K562 (cell line): ENCODE data around the gene AMZ1. TPM values are rescaled to one million over a fixed set of nuclear protein-coding genes. Genes with fewer than 3 reads are reported as not detected.

Experiments used
- ATAC-seq: fragments of 200-7000 bp; cut with Tn5 transposase; 3 replicates; pipeline ENCODE4 v1.9.1; 2020; ENCODE audit warnings: moderate library complexity
- BruUV-seq: library from RNA; stranded (reverse); fragments of 400-500 nt; replicated peaks from 2 replicates; lab custom pipeline; 2021; lab: Mats Ljungman, UMichigan
- CTCF ChIA-PET: fragments of 300-600 bp; formaldehyde crosslinking; extraction: SDS; loops from one replicate; lab custom pipeline; 2021; ENCODE audit warnings: low intra/inter-chr PET ratio; lab: Yijun Ruan, JAX
- POLR2A ChIA-PET: fragments of 300-600, 350-650 bp; sonication (Branson Sonifier 250); formaldehyde crosslinking; extraction: SDS; loops from one replicate; lab custom pipeline; 2021; ENCODE audit warnings: antibody characterized with exemption, inconsistent platforms; lab: Yijun Ruan, JAX
- DNase-seq, 4 experiments: peaks; one replicate each; pipeline versions ENCODE4 v3.0.0 to v3.0.0-alpha.2; 2011 to 2018; ENCODE audit warnings: low spot score in 3 of 4, mixed read lengths in 3 of 4; ENCODE audit errors: extremely low read depth in 1 of 4
- FAIRE-seq: peaks from 2 replicates; lab custom pipeline; 2011; peaks lifted over from hg19 to GRCh38; lab: Jason Lieb, UNC
- H2AFZ ChIP-seq: 2 replicates; pipeline ENCODE4 v1.6.0; 2011; ENCODE audit warnings: low read depth, low read length, control low read depth, inconsistent platforms
- H3K27ac ChIP-seq: fragments of 200-600 bp; 3 replicates; pipeline ENCODE4 v1.8.0; 2011; ENCODE audit warnings: low read depth, mild to moderate bottlenecking, control low read depth, inconsistent platforms, low read length, moderate library complexity, mixed read lengths; ENCODE audit errors: extremely low read depth
- H3K27me3 ChIP-seq, 2 experiments: fragments of 300-600 bp in 1 of 2; 2 replicates in 1 of 2; 3 replicates in 1 of 2; pipeline versions ENCODE4 v1.6.0 to v1.8.0; 2011; ENCODE audit warnings: inconsistent platforms in 2 of 2, low read length in 2 of 2, mild to moderate bottlenecking in 1 of 2, mixed read lengths in 1 of 2, moderate library complexity in 1 of 2; ENCODE audit not compliant: control insufficient read depth in 2 of 2, insufficient read depth in 2 of 2
- H3K36me3 ChIP-seq: fragments of 300-600 bp; 3 replicates; pipeline ENCODE4 v1.8.0; 2011; ENCODE audit warnings: mild to moderate bottlenecking, low read length, inconsistent platforms; ENCODE audit not compliant: control insufficient read depth, insufficient read depth
- H3K4me1 ChIP-seq, 2 experiments: fragments of 200-600 bp in 1 of 2; replicated peaks in 1 of 2; 2 replicates in 1 of 2; 3 replicates in 1 of 2; pipeline versions ENCODE4 v1.5.1 to v1.8.0; 2011; ENCODE audit warnings: inconsistent platforms in 2 of 2, low read length in 2 of 2, mild to moderate bottlenecking in 1 of 2, mixed read lengths in 1 of 2, moderate library complexity in 1 of 2; ENCODE audit not compliant: control insufficient read depth in 2 of 2, insufficient read depth in 2 of 2
- H3K4me2 ChIP-seq: 2 replicates; pipeline ENCODE4 v1.6.1; 2011; ENCODE audit warnings: low read length, control low read depth, inconsistent platforms, mixed read lengths; ENCODE audit not compliant: insufficient read depth
- H3K4me3 ChIP-seq: fragments of 200-600 bp; sonication (generic), shearing (Covaris generic); 2 replicates; pipeline ENCODE4 v1.5.1; 2016; ENCODE audit warnings: control low read depth, inconsistent platforms
- H3K79me2 ChIP-seq: fragments of 200-600 bp; 3 replicates; pipeline ENCODE4 v1.8.0; 2011; ENCODE audit warnings: low read length, inconsistent platforms; ENCODE audit not compliant: control insufficient read depth, insufficient read depth
- H3K9ac ChIP-seq, 2 experiments: 2 replicates each; pipeline versions ENCODE4 v1.6.0 to v1.6.1; 2011; ENCODE audit warnings: low read depth in 2 of 2, low read length in 2 of 2, control low read depth in 1 of 2, inconsistent platforms in 1 of 2, mild to moderate bottlenecking in 1 of 2, mixed read lengths in 1 of 2; ENCODE audit not compliant: insufficient read depth in 1 of 2
- H3K9me1 ChIP-seq: one replicate; pipeline ENCODE4 v1.6.0; 2011; ENCODE audit warnings: inconsistent platforms, mild to moderate bottlenecking, low read length, moderate library complexity; ENCODE audit not compliant: control insufficient read depth, insufficient read depth
- H3K9me3 ChIP-seq: replicated peaks from 2 replicates; pipeline ENCODE4 v1.5.1; 2011; ENCODE audit warnings: low read depth, low read length, inconsistent platforms; ENCODE audit not compliant: control insufficient read depth, insufficient read depth
- H4K20me1 ChIP-seq: replicated peaks from 2 replicates; pipeline ENCODE4 v1.6.1; 2011; ENCODE audit warnings: low read length, inconsistent platforms, mixed read lengths; ENCODE audit not compliant: control insufficient read depth, insufficient read depth
- BCOR ChIP-seq: fragments of 450-650 bp; IDR thresholded peaks from 2 replicates; pipeline ENCODE4 v1.6.1; 2016
- CEBPB ChIP-seq: fragments of 450-650 bp; IDR thresholded peaks from 2 replicates; pipeline ENCODE4 v1.6.1; 2016; ENCODE audit warnings: missing genetic modification characterization, missing compliant biosample characterization
- CEBPG ChIP-seq, 3 experiments: fragments of 200-800 bp in 1 of 3; sonication (Bioruptor generic) in 1 of 3; sonication (generic) in 1 of 3; formaldehyde crosslinking in 1 of 3; IDR thresholded peaks in 2 of 3; conservative IDR thresholded peaks in 1 of 3; 2 replicates each; pipeline versions ENCODE4 v1.6.1 to v1.8.0; 2016 to 2022; ENCODE audit warnings: missing compliant biosample characterization in 2 of 3, missing genetic modification characterization in 2 of 3, mild to moderate bottlenecking in 1 of 3, missing genetic modification reagents in 1 of 3
- HDAC2 ChIP-seq: fragments of 450-650 bp; IDR thresholded peaks from 2 replicates; pipeline ENCODE4 v1.6.1; 2016; ENCODE audit warnings: mild to moderate bottlenecking
- HDAC3 ChIP-seq: fragments of 450-650 bp; IDR thresholded peaks from 2 replicates; pipeline ENCODE4 v1.6.1; 2018; ENCODE audit warnings: borderline replicate concordance, mild to moderate bottlenecking, moderate library complexity; ENCODE audit not compliant: partially characterized antibody
- HNRNPL ChIP-seq: fragments of 200-400 bp; formaldehyde crosslinking; IDR thresholded peaks from 2 replicates; pipeline ENCODE4 v1.6.1; 2017; ENCODE audit warnings: low read depth, mild to moderate bottlenecking, low read length
- HOXB6 ChIP-seq: fragments of 250-450 bp; sonication (Bioruptor Pico); IDR thresholded peaks from 2 replicates; pipeline ENCODE4 v1.5.1; 2022; ENCODE audit warnings: mild to moderate bottlenecking, borderline replicate concordance
- JUNB ChIP-seq: fragments of 450-650 bp; formaldehyde crosslinking; conservative IDR thresholded peaks from 2 replicates; pipeline ENCODE4 v1.4.0; 2020; ENCODE audit warnings: mild to moderate bottlenecking
- KDM1A ChIP-seq, 2 experiments: fragments of 450-650 bp; IDR thresholded peaks; 2 replicates each; pipeline ENCODE4 v1.6.1; 2016; ENCODE audit warnings: mild to moderate bottlenecking in 2 of 2
- RBBP5 ChIP-seq: fragments of 200-600 bp; sonication (generic); IDR thresholded peaks from 2 replicates; pipeline ENCODE4 v1.6.1; 2012; ENCODE audit warnings: borderline replicate concordance, mild to moderate bottlenecking, low read length, control low read depth, inconsistent platforms; ENCODE audit not compliant: insufficient read depth, poor library complexity, severe bottlenecking
- RBM25 ChIP-seq: fragments of 200-400 bp; formaldehyde crosslinking; IDR thresholded peaks from 2 replicates; pipeline ENCODE4 v1.6.1; 2018; ENCODE audit warnings: low read length, low read depth, moderate library complexity; ENCODE audit not compliant: severe bottlenecking
- SAP30 ChIP-seq: fragments of 200-600 bp; sonication (generic); IDR thresholded peaks from 2 replicates; pipeline ENCODE4 v1.6.1; 2012; ENCODE audit warnings: borderline replicate concordance, low read depth, mild to moderate bottlenecking, moderate library complexity, low read length, control low read depth, inconsistent platforms; ENCODE audit not compliant: insufficient read depth, poor library complexity, severe bottlenecking
- SLC30A9 ChIP-seq: fragments of 250-450 bp; sonication (Bioruptor Pico); IDR thresholded peaks from 2 replicates; pipeline ENCODE4 v1.8.0; 2022; ENCODE audit warnings: mild to moderate bottlenecking, moderate library complexity
- ZBTB7A ChIP-seq: IDR thresholded peaks from 2 replicates; pipeline ENCODE4 v1.6.1; 2011; ENCODE audit warnings: low read depth, mild to moderate bottlenecking, low read length, moderate library complexity, borderline replicate concordance; ENCODE audit not compliant: control insufficient read depth
- WGBS: fragments of 100-300 bp; shearing (Covaris generic); methylation state at CpG from one replicate; pipeline ENCODE4 v1.1.6; 2016; ENCODE audit warnings: low coverage, mixed read lengths; ENCODE audit not compliant: insufficient coverage; ENCODE audit errors: missing lambda C conversion rate; 5-methylcytosine and 5-hydroxymethylcytosine counted together
- in situ Hi-C: fragments of 300-500 bp; cut with MboI; formaldehyde crosslinking; loops from 4 replicates; pipeline ENCODE4 v1.15.0; 2018; ENCODE audit warnings: inconsistent platforms, mixed read lengths
- intact Hi-C: fragments of 100-400 bp; cut with micrococcal nuclease; formaldehyde crosslinking; loops from 2 replicates; pipeline ENCODE4 v1.14.2; 2022
- polyA plus RNA-seq, 8 experiments: library from polyadenylated mRNA; depleted of rRNA in 4 of 8; stranded (reverse) in 5 of 8; unstranded in 3 of 8; fragments of >200 nt; fragmentation: Nextera tagmentation in 2 of 8; fragmentation: Illumina TruSeq in 1 of 8; extraction: Ambion mirVana in 2 of 8; extraction: Trizol in 1 of 8; gene quantifications; 2 replicates each; pipeline versions ENCODE4 v1.2.1 to v1.2.3, GENCODE V29; 2011 to 2014; ENCODE audit warnings: inconsistent platforms in 1 of 8, missing spikeins in 1 of 8
- total RNA-seq, 7 experiments: library from RNA; depleted of rRNA in 6 of 7; stranded (reverse); fragments of >200 nt in 6 of 7; fragmentation: Illumina TruSeq in 2 of 7; extraction: Trizol in 2 of 7; gene quantifications; 2 replicates each; pipeline versions ENCODE4 v1.2.1 to v1.2.3, GENCODE V29; 2011 to 2021; ENCODE audit warnings: low replicate concordance in 1 of 7
- TF ChIP-seq, protein P1 (sequence below), 2 experiments: fragments of 450-650 bp in 1 of 2; sonication (generic) in 1 of 2; formaldehyde crosslinking in 1 of 2; IDR thresholded peaks in 1 of 2; conservative IDR thresholded peaks in 1 of 2; 2 replicates each; pipeline versions ENCODE4 v1.6.1 to v1.8.1; 2016 to 2023; ENCODE audit warnings: mild to moderate bottlenecking in 2 of 2, moderate library complexity in 2 of 2, inconsistent platforms in 1 of 2, missing genetic modification reagents in 1 of 2
- TF ChIP-seq, protein P2 (sequence below): sonication (generic); formaldehyde crosslinking; IDR thresholded peaks from 2 replicates; pipeline ENCODE4 v1.8.0; 2022; ENCODE audit warnings: missing genetic modification reagents, mild to moderate bottlenecking, moderate library complexity, borderline replicate concordance
- TF ChIP-seq, protein P3 (sequence below): fragments of 450-650 bp; formaldehyde crosslinking; conservative IDR thresholded peaks from 2 replicates; pipeline ENCODE4 v1.4.0; 2022; ENCODE audit warnings: mild to moderate bottlenecking, missing genetic modification characterization

The AMZ1 gene
- total and polyA plus RNA-seq, 9 of the 15 experiments (the other 6 are each of a cell fraction or from before 2014, with no cell fraction given): not detected

DNA sequence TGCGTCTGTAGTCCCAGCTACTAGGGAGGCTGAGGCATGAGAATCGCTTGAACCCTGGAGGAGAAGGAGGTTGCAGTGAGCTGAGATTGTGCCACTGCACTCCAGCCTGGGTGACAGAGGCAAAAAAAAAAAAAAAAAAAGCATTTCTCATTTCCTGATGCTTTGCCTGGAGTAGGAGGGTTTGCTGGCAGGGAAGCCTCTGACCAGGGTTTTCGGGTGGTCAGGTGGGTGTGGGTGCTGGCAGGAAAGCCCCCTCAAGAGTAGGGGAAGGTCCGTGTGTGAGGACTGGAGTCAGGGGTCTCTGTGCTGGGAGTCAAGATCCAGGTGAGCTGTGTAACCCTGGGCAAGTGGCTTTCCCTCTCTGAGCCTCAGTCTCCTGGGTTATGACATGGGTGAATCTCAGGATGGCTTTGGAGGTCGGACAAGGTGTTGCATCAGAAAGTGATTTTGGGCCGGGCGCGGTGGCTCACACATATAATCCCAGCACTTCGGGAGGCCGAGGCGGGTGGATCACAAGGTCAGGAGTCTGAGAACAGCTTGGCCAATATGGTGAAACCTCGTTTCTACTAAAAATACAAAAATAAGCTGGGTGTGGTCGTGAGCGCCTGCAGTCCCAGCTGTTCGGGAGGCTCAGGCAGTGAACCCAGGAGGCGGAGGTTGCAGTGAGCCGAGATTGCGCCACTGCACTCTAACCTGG lies 3.2 kb downstream of the AMZ1 start:
- POLR2A ChIA-PET: interaction anchor here (0.5 to 1.5 kb wide), 2 partner anchors 10 to 75 kb away, joined by 4 to 5 read pairs; no protein-coding TSS in a partner anchor
- 24% methylated on average over 14 of the region's 18 CpGs for WGBS
- H3K9me3 ChIP-seq: no peaks in the 10 kb centered on the region
- peaks cover 0 to 21% of the 10 kb centered on the region in 2 experiments; a peak in 2 of 5 replicates for H3K4me1 ChIP-seq
- DNase-seq: no peak
- no peak overlapping the region for H2AFZ ChIP-seq
- no peak; the same call in none of the 3 replicates for ATAC-seq
- CTCF ChIA-PET: no interaction called here
- peaks cover 5% of the 10 kb centered on the region; the same call in 1 of the 2 replicates for H4K20me1 ChIP-seq
- no peaks in the 10 kb centered on the region for H3K9me1 ChIP-seq
- no peaks in the 10 kb centered on the region for H3K36me3 ChIP-seq
- FAIRE-seq: no peak
- H3K4me2 ChIP-seq: no peak overlapping the region
- no TSS peak for BruUV-seq
- no peaks in the 10 kb centered on the region for H3K79me2 ChIP-seq
- H3K9ac ChIP-seq: no peak overlapping the region
- in situ Hi-C loops: no loop called here
- no peak overlapping the region for H3K4me3 ChIP-seq
- peaks cover 27 to 45% of the 10 kb centered on the region in 2 experiments; a peak in 4 of 5 replicates for H3K27me3 ChIP-seq
- intact Hi-C loops: no loop called here
- H3K27ac ChIP-seq: no peak overlapping the region
- no peak for TF ChIP-seq SLC30A9 (CRISPR knock-in tag)
- TF ChIP-seq, protein P1, sequence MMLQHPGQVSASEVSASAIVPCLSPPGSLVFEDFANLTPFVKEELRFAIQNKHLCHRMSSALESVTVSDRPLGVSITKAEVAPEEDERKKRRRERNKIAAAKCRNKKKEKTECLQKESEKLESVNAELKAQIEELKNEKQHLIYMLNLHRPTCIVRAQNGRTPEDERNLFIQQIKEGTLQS (IDR thresholded peaks at IDR 0.05): peak; percentile 67
- TF ChIP-seq, protein P1 (CRISPR knock-in tag; conservative IDR thresholded peaks at IDR 0.05): no peak
- TF ChIP-seq HOXB6 (CRISPR knock-in tag): no peak
- no peak for TF ChIP-seq ZBTB7A
- TF ChIP-seq, protein P2, sequence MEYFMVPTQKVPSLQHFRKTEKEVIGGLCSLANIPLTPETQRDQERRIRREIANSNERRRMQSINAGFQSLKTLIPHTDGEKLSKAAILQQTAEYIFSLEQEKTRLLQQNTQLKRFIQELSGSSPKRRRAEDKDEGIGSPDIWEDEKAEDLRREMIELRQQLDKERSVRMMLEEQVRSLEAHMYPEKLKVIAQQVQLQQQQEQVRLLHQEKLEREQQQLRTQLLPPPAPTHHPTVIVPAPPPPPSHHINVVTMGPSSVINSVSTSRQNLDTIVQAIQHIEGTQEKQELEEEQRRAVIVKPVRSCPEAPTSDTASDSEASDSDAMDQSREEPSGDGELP (CRISPR knock-in tag): peak; percentile 39; the same call in 1 of the 2 replicates
- no peak for TF ChIP-seq RBBP5
- TF ChIP-seq KDM1A (IDR thresholded peaks at IDR 0.05): peak in 1 of 2 experiments; percentile 30; a peak in 1 of 4 replicates
- TF ChIP-seq RBM25: peak; percentile 69
- TF ChIP-seq HDAC2: peak; percentile 60; the same call in 1 of the 2 replicates
- TF ChIP-seq JUNB (CRISPR knock-in tag): no peak
- peak; percentile 81 for TF ChIP-seq BCOR
- TF ChIP-seq CEBPG (CRISPR knock-in tag; IDR thresholded peaks at IDR 0.05): peak; percentile 76
- peak in 1 of 2 experiments; percentile 75; a peak in 2 of 4 replicates for TF ChIP-seq CEBPG (tag; conservative IDR thresholded peaks at IDR 0.05 in 1 of 2, IDR thresholded peaks at IDR 0.05 in 1 of 2)
- no peak for TF ChIP-seq HNRNPL
- TF ChIP-seq HDAC3: no peak
- TF ChIP-seq, protein P3, sequence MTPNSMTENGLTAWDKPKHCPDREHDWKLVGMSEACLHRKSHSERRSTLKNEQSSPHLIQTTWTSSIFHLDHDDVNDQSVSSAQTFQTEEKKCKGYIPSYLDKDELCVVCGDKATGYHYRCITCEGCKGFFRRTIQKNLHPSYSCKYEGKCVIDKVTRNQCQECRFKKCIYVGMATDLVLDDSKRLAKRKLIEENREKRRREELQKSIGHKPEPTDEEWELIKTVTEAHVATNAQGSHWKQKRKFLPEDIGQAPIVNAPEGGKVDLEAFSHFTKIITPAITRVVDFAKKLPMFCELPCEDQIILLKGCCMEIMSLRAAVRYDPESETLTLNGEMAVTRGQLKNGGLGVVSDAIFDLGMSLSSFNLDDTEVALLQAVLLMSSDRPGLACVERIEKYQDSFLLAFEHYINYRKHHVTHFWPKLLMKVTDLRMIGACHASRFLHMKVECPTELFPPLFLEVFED (CRISPR knock-in tag): no peak
- 0 out of 2 replicates have a peak, but pooled peaks have one; percentile 29 for TF ChIP-seq CEBPB
- no peak for TF ChIP-seq SAP30
